HG03354 (cell line): ENCODE results near the gene KCNMB2.

Experiments
- ATAC-seq: cut with Tn5 transposase; IDR thresholded peaks from one replicate; pipeline ENCODE4 v1.9.1; 2021; ENCODE audit warnings: mild to moderate bottlenecking; ENCODE audit not compliant: unreplicated experiment, poor library complexity, severe bottlenecking

Gene KCNMB2

GRCh38 chr3:178680037-178680436 lies 143.8 kb downstream of the KCNMB2 start:
- no peak for ATAC-seq

GRCh38 chr3:178680489-178680888 lies 144.3 kb downstream of the KCNMB2 start:
- no peak for ATAC-seq

DNA sequence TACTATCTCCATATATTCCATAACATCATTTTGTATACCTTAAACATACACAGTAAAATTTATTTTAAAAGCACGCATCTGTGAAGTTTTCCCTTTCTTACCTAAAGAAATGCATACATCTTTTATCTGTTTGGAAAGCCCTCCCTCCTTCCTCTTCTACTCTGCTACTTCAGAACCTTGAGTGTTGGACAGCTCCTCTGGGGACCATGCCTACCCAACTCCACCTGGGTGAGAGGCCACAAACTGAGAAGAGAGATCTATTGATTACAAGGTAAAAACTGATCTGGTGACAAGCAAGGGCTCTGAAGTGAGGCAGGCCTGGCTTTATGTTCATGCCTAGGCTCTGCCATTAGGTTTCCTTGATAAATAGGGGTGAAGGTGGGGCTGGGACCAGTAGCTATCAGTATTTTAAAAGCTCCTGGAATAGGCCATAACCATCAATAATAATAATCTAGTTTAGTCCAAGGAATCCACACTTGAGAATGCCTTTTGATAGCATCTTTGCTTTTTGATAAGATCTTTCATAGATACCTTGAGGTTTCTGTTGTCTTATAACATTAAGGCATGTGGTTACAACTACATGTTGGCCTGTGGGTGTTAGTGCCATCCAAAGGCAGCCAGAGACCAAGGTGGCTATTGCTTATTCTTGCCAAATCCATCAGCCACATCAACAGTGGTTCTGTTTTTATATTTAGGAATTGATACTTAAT lies 148.8 kb downstream of the KCNMB2 start:
- peak; percentile 63 for ATAC-seq

DNA sequence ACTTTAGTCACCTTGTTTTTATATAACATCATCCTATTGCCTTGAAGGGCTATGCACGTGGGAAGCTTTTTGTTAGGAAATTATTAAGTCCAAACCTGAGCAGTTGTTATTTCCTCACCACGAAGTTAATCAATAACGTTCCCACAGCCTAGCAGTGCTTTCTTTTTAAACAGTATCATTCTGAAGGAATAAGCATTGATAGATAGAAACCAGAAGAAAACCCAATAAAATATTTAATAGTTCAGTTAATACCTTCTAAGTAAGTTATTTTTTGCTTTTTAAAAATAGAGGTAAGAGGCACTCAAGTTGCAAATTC lies 149.3 kb downstream of the KCNMB2 start:
- peak; percentile 44 for ATAC-seq

DNA sequence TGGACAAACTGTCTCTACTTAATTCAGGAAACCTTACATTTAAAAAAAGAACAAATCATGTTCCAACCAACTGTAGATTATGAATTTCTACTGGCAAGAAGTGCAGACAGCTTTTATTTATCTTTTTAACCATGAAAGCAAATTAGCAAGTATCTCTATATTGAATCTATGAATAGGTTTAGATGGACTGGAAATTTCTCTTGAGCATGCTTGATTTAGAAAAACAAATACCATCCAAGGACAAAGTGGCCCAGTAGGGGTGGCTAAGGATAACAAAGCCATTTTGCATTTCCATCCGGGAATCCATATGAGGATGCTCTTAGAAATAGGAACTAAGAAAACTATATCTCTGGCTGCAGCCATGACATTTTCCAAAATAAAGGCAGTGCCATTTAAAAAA lies 150.6 kb downstream of the KCNMB2 start:
- no peak for ATAC-seq

- no peak for ATAC-seq
These were observed 154.3 kb downstream of the KCNMB2 start for GRCh38 chr3:178690571-178690970.

GRCh38 chr3:178699364-178699763 lies 163.1 kb downstream of the KCNMB2 start:
- ATAC-seq: no peak

- ATAC-seq: no peak
These were observed 163.6 kb downstream of the KCNMB2 start for GRCh38 chr3:178699810-178700209.

- no peak for ATAC-seq
These were observed 167.2 kb downstream of the KCNMB2 start for GRCh38 chr3:178703268-178703975.

DNA sequence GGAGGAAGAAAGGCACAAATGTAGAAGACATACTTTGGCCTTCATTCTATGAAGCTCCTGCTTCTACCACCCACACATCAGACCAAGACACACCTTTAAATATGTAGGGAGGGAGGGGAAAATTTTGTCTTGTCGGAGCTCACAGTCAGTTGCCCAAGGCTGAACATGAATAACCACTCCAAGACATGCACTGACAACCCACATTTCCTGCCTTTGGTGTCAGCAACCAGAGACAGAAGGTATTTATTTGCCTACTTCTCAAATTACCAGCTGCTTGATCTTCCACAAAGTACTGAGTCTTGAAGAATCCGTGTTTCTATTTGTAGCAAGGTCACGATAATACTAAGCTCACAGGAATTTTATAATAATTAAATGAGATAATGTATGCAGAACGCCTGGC lies 169.7 kb downstream of the KCNMB2 start:
- no peak for ATAC-seq

DNA sequence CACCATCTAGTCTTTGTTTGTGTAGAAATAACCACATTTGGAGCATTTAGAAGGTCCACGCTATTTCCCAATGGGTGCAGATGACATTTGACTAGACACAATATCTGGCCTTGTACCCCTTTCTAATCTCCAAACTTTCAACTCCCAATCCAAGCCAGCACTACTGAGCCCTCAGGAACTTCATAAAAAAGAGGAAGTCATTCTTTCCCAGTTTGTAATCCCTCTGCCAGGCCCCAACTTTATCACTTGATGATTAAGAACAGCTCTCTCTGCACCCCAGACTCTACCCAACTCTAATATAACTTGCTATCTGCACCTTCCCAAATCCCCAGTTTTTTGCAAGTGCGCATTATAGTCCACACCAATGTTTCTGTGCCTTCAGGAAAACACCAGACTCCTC lies 170.2 kb downstream of the KCNMB2 start:
- ATAC-seq: no peak

DNA sequence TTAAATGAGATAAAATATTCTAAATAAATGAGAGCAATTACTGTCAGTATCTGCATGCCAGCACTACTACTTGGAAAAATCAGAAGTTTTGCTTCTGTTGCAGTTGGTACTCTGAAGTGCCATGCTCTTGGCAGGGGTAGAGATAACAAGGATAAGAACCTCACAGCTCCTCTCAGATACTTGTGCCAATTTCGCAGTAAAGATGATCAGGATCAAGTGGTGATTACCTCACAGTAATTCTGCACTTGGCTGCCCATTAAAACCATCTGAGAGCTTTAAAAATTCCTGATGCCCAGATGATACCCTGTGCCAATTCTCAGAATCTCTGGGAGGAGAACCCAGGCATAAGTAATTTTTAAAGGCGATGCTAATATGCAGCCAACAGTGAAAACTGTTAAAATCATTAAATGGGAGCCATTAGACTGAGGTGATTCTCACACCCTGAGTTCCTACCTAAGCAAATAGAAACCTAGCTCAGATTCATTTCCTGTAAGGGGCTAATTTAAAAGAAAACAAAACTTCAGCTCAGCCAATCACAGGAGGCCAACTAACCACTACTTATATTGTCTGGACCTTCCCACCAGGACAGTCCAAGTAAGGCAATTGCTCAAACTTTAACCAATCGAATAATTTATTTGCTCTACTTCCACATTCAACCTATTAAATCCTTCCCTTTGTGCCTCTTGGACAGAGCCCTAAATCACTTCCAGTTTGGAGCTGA lies 171.2 kb downstream of the KCNMB2 start:
- ATAC-seq: peak; percentile 63

DNA sequence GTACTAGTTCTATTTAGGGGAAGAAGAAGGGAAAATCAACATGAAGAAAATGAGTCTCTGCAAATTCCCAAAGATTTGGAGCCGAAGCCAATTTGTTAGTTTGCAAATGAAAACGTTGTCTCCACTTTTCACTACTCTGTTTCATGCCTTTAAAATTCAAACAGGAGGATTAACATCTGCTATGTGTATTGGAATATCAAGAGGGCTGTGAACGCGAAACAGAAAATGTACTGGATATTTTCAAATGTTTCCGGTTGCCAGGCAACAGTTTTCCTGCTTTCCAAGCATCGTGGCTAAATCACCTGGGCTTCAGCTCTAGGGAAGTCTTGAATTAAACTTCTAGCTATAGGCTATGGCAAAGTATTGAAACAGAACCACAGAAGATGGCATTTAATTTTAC lies 172.8 kb downstream of the KCNMB2 start:
- no peak for ATAC-seq

DNA sequence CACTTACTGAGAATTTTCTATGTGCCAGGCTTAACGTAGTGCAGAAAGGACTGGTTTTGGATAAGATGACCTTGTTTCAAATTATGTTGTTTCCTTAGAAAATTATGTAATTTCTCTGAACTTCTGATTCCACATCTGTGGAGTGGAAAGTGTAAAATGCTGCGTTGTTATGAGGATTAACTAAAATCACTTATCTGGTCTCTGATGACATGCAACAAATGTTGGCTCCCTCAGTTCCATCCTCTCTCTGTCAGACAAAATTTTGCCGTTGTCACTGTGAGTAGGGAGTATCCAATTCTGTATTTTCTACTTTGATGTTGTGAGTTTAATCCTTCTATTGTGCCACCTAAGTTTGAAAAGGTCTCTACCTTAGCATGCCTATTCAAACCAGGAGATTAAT lies 175.5 kb downstream of the KCNMB2 start:
- no peak for ATAC-seq

GRCh38 chr3:178712247-178712646 lies 176.0 kb downstream of the KCNMB2 start:
- ATAC-seq: no peak

- ATAC-seq: no peak
These were observed 178.9 kb downstream of the KCNMB2 start for GRCh38 chr3:178714925-178715832.

GRCh38 chr3:178718995-178719635 lies 182.9 kb downstream of the KCNMB2 start:
- ATAC-seq: no peak

GRCh38 chr3:178732824-178733223 lies 196.6 kb downstream of the KCNMB2 start:
- no peak for ATAC-seq

- no peak for ATAC-seq
These were observed 198.9 kb downstream of the KCNMB2 start for GRCh38 chr3:178735032-178735674.
